ENCODE results near the gene ABLIM3. TPM values are rescaled to one million over a fixed set of nuclear protein-coding genes. Genes with fewer than 3 reads are reported as not detected.
"Not testable (repeated sequence)": the region's sequence is repeated elsewhere in the genome, so short reads cannot be mapped to it uniquely, and the experiment has no call there.

ABLIM3 gene
- total RNA-seq, 1 donor from 2014 or later = 30.1 TPM

DNA sequence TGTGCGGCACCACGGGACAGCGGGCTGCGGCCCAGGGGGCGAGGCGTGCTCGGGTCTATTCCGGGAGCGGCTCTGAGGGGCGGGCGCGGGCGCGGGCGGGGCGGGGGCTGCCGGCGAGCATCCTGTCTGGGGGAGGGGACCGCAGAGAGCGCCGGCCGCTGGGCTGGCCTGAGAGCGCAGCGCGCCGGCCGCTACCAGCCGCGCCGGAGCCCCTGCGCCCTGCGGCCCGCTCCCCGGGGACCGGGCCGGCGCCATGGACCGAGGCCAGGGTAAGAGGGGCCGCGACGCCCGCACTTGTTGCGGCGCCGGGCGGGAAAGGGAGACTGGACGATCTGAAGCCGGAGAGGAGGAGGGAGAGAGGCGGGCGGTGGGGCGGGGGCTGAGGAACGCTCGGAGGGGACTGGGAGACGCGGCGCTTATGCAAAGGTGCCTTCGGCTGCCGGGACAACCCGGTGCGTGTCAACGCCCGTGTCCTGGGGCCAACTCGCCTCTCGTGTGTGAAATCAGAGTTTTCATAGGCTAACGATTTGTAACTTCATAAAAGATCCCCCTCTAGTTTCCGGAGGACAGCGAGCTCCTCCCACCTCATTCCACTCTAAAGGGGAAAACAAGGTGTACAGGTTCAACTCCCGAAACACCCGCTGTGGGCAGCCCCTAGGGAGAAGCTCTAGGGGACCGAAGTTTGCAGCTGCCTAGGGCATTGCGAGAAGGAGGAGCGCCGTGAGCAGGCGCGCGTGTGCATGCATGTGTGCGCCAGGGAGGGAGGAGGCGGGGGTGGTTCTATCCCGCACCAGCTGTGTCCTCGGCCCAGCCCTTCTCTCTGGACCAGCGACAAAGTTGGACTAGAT lies 130.6 kb downstream of the ABLIM3 start, which contains the start of gene AFAP1L1:
Gene AFAP1L1, plus strand, starts transcription at position 144 of the 848 bp plus-strand sequence. Its CDS starts 110 bp downstream, at position 254.
- H3K4me3 ChIP-seq (ENCODE audit: low read depth, low read length) = peak within 1 kb of the TSS; percentile 66
- TF ChIP-seq, protein P1, sequence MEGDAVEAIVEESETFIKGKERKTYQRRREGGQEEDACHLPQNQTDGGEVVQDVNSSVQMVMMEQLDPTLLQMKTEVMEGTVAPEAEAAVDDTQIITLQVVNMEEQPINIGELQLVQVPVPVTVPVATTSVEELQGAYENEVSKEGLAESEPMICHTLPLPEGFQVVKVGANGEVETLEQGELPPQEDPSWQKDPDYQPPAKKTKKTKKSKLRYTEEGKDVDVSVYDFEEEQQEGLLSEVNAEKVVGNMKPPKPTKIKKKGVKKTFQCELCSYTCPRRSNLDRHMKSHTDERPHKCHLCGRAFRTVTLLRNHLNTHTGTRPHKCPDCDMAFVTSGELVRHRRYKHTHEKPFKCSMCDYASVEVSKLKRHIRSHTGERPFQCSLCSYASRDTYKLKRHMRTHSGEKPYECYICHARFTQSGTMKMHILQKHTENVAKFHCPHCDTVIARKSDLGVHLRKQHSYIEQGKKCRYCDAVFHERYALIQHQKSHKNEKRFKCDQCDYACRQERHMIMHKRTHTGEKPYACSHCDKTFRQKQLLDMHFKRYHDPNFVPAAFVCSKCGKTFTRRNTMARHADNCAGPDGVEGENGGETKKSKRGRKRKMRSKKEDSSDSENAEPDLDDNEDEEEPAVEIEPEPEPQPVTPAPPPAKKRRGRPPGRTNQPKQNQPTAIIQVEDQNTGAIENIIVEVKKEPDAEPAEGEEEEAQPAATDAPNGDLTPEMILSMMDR (conservative IDR thresholded peaks at IDR 0.05; ENCODE audit: low read depth, low read length) = no peak
- no peak for DNase-seq (ENCODE audit: low read depth)

DNA sequence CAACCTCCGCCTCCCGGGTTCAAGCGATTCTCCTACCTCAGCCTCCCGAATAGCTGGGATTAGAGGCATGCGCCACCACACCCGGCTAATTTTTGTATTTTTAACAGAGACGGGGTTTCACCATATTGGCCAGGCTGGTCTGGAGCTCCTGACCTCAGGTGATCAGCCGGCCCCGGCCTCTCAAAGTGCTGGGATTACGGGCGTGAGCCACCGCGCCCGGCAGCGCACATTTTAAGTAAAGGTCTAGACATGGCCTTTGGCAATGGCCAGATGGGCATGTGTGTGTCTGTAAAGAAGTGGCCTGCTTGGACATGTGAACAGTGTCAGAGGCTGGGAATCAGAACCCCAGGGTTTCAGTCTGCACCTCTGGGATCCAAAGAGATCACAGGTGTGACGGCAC lies 131.5 kb downstream of the ABLIM3 start:
- peak overlapping the region; percentile 66 for H3K4me3 ChIP-seq (ENCODE audit: low read depth, low read length)
- not testable (repeated sequence) for DNase-seq (ENCODE audit: low read depth)

- TF ChIP-seq, protein P1 (conservative IDR thresholded peaks at IDR 0.05; ENCODE audit: low read depth, low read length) = no peak
- no peak overlapping the region for H3K4me3 ChIP-seq (ENCODE audit: low read depth, low read length)
- DNase-seq (ENCODE audit: low read depth) = no peak
These were observed 131.9 kb downstream of the ABLIM3 start for GRCh38 chr5:149273237-149273636.

- TF ChIP-seq, protein P1 (conservative IDR thresholded peaks at IDR 0.05; ENCODE audit: low read depth, low read length) = no peak
- H3K4me3 ChIP-seq (ENCODE audit: low read depth, low read length) = no peak overlapping the region
These were observed 132.7 kb downstream of the ABLIM3 start for GRCh38 chr5:149273950-149274349.

DNA sequence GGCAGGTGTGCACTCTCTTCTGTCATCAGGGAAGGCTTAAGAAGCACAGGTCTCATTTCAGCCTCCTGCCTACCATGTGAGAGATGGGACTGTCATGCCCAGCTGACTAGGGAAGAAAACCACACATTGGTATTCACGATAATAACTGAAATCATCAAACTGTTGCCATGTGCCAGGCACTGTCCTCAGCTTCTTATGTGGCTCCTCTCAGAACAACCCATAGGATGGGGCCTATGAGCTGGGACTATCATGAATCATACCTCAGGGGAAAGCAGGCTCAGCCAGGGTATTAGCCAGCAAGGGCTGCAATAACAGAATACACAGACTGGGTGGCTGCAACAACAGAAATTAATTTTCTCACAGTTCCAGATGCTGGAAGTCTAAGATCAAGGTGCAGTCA lies 133.6 kb downstream of the ABLIM3 start:
- TF ChIP-seq, protein P1 (conservative IDR thresholded peaks at IDR 0.05; ENCODE audit: low read depth, low read length) = no peak
- no peak overlapping the region for H3K4me3 ChIP-seq (ENCODE audit: low read depth, low read length)
- no peak for DNase-seq (ENCODE audit: low read depth)

More at GRCh38 chr5:149273950-149274349, 132.7 kb downstream of the ABLIM3 start:
- DNase-seq (ENCODE audit: low read depth) = no peak

DNA sequence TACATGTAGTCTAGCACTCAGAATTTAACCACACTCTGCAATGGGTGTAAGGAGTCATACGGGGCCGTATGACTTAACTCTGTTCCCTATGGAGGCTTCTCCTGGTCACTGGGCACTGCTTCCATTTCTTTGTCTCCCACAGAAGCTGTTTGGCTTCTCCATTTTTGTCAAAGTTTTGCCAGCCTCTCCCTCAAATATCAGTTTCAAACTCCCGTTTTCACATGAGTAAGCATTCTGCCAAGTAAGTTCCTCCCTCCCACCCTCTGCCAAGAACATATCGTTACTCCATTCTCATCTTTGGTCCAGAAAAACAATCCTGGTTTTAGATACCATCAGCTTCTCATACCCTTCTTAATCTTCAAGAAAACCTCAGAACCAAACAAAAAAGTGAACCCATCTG lies 136.5 kb downstream of the ABLIM3 start:
- H3K4me3 ChIP-seq (ENCODE audit: low read depth, low read length) = no peak overlapping the region
- DNase-seq (ENCODE audit: low read depth) = no peak
- TF ChIP-seq, protein P1 (conservative IDR thresholded peaks at IDR 0.05; ENCODE audit: low read depth, low read length) = no peak

- TF ChIP-seq, protein P1 (conservative IDR thresholded peaks at IDR 0.05; ENCODE audit: low read depth, low read length) = no peak
- H3K4me3 ChIP-seq (ENCODE audit: low read depth, low read length) = no peak overlapping the region
- no peak for DNase-seq (ENCODE audit: low read depth)
These were observed 137.3 kb downstream of the ABLIM3 start for GRCh38 chr5:149278451-149279210.

Measured in epithelial cell of proximal tubule (primary cell).